BJ (cell line): ENCODE results near the gene DHRSX. TPM values are rescaled to one million over a fixed set of nuclear protein-coding genes. Genes with fewer than 3 reads are reported as not detected.
A peak's percentile ranks its signal among the peaks of the same experiment; 100 is the strongest.
"Not testable (repeated sequence)": the region's sequence is repeated elsewhere in the genome, so short reads cannot be mapped to it uniquely, and the experiment has no call there.

Experiments used
- CTCF ChIA-PET: fragments of 350-600 bp; formaldehyde crosslinking; extraction: SDS; loops from one replicate; lab custom pipeline; 2021; ENCODE audit warnings: antibody characterized with exemption, inconsistent platforms; lab: Yijun Ruan, JAX
- POLR2A ChIA-PET: fragments of 300-600 bp; sonication (Branson Sonifier 250); formaldehyde crosslinking; extraction: SDS; loops from one replicate; lab custom pipeline; 2021; ENCODE audit warnings: antibody characterized with exemption; lab: Charles Lee
- DNase-seq: peaks from one replicate; pipeline ENCODE4 v3.0.0-alpha.2; 2011; ENCODE audit warnings: low read depth
- H3K27me3 ChIP-seq: 2 replicates; pipeline ENCODE4 v1.6.0; 2011; ENCODE audit warnings: low read length; ENCODE audit not compliant: control insufficient read depth, insufficient read depth
- H3K36me3 ChIP-seq: 2 replicates; pipeline ENCODE4 v1.5.1; 2011; ENCODE audit warnings: low read length; ENCODE audit not compliant: control insufficient read depth, insufficient read depth
- H3K4me3 ChIP-seq: 2 replicates; pipeline ENCODE4 v1.5.1; 2011; ENCODE audit warnings: low read depth, mild to moderate bottlenecking, control low read depth, low read length
- polyA plus RNA-seq: library from polyadenylated mRNA; depleted of rRNA; stranded (reverse); fragments of >200 nt; gene quantifications from 2 replicates; pipeline ENCODE4 v1.2.3, GENCODE V29; 2011
- TF ChIP-seq, protein P1 (sequence below): IDR thresholded peaks from 2 replicates; pipeline ENCODE4 v1.5.1; 2011; ENCODE audit warnings: low read depth, mild to moderate bottlenecking, control low read depth, inconsistent platforms, low read length, moderate library complexity; ENCODE audit not compliant: insufficient read depth

Gene DHRSX
- polyA plus RNA-seq, 1 experiment, result 66.2 TPM

DNA sequence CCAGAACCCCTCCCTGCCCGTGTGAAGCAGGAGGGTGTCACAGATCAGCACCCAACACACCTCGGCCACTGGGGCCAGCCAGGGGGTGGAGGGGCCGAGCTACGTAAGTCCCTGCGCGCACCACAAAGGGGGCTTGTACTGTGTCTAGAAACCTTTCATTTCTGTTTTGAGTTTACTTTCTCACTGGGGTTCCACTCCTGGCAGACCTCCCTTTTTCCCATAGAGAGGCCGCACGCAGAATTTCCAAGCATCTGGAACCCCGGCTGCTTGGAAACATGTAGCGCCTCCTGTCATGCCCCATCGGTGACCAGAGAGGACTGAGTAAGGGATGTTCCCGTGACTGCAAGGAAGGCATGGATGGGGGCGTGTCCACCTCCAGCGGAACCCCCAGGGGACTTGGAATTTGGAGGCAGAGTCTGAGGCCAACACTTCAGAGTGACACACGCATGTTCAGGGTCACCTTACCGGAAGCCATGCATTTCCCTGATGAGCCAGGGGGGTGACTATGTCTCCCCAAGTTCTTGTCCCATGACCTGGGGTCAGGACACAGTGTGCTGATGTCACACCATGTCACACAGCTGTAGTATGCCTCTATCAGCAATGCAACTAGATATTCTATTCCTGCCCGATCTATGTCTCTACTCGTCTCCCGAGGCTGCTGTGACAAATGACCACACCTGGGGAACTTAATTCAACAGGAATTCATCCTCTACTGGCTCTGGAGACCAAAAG is 105.3 kb downstream of the DHRSX start:
- TF ChIP-seq, protein P1, sequence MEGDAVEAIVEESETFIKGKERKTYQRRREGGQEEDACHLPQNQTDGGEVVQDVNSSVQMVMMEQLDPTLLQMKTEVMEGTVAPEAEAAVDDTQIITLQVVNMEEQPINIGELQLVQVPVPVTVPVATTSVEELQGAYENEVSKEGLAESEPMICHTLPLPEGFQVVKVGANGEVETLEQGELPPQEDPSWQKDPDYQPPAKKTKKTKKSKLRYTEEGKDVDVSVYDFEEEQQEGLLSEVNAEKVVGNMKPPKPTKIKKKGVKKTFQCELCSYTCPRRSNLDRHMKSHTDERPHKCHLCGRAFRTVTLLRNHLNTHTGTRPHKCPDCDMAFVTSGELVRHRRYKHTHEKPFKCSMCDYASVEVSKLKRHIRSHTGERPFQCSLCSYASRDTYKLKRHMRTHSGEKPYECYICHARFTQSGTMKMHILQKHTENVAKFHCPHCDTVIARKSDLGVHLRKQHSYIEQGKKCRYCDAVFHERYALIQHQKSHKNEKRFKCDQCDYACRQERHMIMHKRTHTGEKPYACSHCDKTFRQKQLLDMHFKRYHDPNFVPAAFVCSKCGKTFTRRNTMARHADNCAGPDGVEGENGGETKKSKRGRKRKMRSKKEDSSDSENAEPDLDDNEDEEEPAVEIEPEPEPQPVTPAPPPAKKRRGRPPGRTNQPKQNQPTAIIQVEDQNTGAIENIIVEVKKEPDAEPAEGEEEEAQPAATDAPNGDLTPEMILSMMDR, result no peak
- no peak for DNase-seq
- no peaks in the 10 kb centered on the region for H3K36me3 ChIP-seq
- POLR2A ChIA-PET, result no interaction called here
- no peaks in the 10 kb centered on the region for H3K27me3 ChIP-seq
- CTCF ChIA-PET, result no interaction called here
- no peak overlapping the region for H3K4me3 ChIP-seq

DNA sequence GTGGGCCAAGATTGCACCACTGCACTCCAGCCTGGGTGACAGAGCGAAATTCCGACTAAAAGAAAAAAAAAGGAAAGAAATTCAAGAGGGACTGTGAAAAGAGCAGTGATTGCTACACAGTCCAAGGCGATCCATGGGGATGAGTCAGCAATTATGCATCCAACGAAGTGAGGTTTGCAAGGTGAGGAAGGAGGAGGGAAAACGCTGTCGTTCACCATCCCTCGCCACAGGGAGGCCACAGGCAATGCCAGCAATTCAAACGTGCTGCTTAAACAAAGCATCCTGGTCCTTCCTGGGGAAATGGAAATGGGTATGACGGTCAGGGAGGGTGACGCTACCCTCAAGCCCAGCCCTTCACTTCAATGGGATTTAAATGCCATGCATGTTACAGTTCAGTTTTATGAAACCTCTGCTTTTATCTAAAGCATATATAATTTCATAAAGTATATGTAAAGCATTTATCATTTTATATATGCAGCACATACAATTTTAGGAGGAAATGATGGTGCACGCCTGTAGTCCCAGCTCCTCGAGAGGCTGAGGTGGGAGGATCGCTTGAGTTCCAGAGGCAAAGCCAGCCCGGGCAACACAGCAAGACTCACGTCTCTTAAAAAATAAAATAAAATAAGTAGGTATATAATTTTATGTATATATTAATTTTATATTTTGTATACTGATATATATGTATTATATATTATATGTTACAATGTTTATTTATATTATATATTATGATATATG is 108.7 kb downstream of the DHRSX start:
- no peak overlapping the region for H3K4me3 ChIP-seq
- DNase-seq, result peak; percentile 56
- no peaks in the 10 kb centered on the region for H3K27me3 ChIP-seq
- ChIA-PET POLR2A (no interaction called here), CTCF (no interaction called here)
- peaks cover 2% of the 10 kb centered on the region for H3K36me3 ChIP-seq
- TF ChIP-seq, protein P1, result 0 out of 2 replicates have a peak, but pooled peaks have one; percentile 9

DNA sequence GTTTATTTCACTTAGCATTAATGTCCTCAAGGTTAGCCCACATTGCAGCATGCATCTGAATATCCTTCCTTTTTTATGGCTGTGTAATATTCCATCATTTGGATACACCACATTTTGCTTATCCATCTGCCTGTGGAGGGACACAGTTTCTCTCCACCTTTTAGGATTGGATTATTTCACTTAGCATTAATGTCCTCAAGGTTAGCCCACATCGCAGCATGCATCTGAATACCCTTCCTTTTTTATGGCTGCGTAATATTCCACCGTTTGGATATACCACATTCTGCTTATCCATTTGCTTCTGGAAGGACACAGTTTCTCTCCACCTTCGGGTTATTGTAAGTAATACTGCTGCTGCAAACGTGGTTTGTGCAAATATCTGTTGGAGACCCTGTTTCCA is 110.0 kb downstream of the DHRSX start:
- ChIA-PET CTCF (no interaction called here), POLR2A (no interaction called here)
- no peak overlapping the region for H3K4me3 ChIP-seq
- H3K36me3 ChIP-seq, result peaks cover 2% of the 10 kb centered on the region
- no peaks in the 10 kb centered on the region for H3K27me3 ChIP-seq
- DNase-seq, result no peak
- TF ChIP-seq, protein P1, result no peak

DNA sequence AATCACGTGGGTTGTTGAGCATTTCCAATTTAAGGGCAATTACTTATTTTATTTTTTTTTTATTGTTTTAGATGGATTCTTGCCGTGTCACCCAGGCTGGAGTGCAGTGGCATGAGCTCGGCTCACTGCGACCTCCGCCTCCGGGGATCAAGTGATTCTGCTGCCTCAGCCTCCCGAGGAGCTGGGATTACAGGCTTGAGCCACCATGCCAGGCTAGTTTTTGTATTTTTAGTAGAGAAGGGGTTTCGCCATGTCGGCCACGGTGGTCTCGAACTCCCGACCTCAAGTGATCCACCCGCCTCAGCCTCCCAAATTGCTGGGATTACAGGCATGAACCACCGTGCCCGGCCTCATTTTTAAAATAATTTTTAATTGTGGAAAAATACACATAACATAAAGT is 111.0 kb downstream of the DHRSX start:
- DNase-seq, H3K36me3 ChIP-seq, H3K27me3 ChIP-seq, CTCF ChIA-PET, H3K4me3 ChIP-seq, POLR2A ChIA-PET: not testable (repeated sequence)

DNA sequence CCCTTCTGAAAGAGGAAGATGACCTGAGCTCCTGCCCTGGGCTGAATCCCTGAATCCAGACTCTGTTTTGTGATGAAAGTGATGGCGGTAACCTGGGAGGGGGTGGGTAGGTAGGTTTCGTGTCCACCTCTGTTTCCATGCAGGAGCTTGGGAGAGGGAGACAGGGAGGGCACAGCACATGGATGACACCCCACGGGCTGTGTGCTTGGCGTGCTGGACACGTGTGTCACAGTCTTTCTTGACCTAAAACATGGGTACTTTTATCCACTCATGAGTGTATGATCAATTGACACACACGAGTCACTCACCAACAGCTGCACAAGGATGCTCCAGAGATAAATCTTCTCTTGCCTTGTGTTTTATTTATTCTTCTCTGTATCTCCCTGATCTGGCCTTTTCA is 111.5 kb downstream of the DHRSX start:
- DNase-seq, result no peak
- Histone ChIP-seq H3K36me3 (peaks cover 2% of the 10 kb centered on the region), H3K27me3 (no peaks in the 10 kb centered on the region), H3K4me3 (no peak overlapping the region)
- ChIA-PET CTCF (no interaction called here), POLR2A (no interaction called here)
- TF ChIP-seq, protein P1, result no peak
